Tibial nerve (tissue), 4 donors: Measurements from ENCODE around the gene ANKFN1.

Experiments
- EP300 ChIP-seq, 2 donors: sonication (generic); formaldehyde crosslinking; IDR thresholded peaks; one replicate each; pipeline ENCODE4 v1.6.1; 2017; ENCODE audit warnings: antibody characterized with exemption in 2 of 2, mild to moderate bottlenecking in 1 of 2
- POLR2A ChIP-seq, 2 donors: fragments of 450-650 bp; IDR thresholded peaks; one replicate each; pipeline ENCODE4 v1.6.1; 2017; ENCODE audit warnings: antibody characterized with exemption in 2 of 2, mild to moderate bottlenecking in 2 of 2, moderate library complexity in 2 of 2
- TF ChIP-seq, protein P1 (sequence below), 5 experiments: fragments of 200-600 bp in 3 of 5; fragments of 450-650 bp in 2 of 5; sonication (generic) in 3 of 5; IDR thresholded peaks; one replicate each; pipeline ENCODE4 v1.5.1; 2016 to 2019; ENCODE audit warnings: antibody characterized with exemption in 5 of 5, mild to moderate bottlenecking in 3 of 5, moderate library complexity in 2 of 5

DNA sequence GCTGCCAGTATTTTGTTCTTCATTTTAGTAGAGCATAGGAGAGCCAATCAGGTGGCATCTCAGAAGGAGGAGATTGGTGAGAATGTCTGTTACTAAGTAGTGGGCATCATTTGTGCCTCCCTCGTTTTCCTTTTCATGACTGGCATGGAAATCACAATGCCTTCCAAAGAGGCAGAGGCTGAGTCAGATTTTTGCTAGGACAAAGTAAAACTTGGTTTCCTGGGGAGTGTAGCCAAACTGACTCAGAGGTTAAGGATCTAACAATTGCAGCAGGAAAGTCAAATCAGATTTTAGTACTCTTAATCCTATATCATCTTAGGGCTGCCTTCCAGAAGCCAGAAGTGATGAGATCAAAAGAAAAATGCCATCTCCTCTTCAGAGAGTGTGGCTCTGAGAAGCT, 138.7 kb downstream of the ANKFN1 start:
- TF ChIP-seq, protein P1, sequence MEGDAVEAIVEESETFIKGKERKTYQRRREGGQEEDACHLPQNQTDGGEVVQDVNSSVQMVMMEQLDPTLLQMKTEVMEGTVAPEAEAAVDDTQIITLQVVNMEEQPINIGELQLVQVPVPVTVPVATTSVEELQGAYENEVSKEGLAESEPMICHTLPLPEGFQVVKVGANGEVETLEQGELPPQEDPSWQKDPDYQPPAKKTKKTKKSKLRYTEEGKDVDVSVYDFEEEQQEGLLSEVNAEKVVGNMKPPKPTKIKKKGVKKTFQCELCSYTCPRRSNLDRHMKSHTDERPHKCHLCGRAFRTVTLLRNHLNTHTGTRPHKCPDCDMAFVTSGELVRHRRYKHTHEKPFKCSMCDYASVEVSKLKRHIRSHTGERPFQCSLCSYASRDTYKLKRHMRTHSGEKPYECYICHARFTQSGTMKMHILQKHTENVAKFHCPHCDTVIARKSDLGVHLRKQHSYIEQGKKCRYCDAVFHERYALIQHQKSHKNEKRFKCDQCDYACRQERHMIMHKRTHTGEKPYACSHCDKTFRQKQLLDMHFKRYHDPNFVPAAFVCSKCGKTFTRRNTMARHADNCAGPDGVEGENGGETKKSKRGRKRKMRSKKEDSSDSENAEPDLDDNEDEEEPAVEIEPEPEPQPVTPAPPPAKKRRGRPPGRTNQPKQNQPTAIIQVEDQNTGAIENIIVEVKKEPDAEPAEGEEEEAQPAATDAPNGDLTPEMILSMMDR (IDR thresholded peaks at IDR 0.05), result no peak
- TF ChIP-seq POLR2A (IDR thresholded peaks at IDR 0.05), result no peak
- TF ChIP-seq EP300 (IDR thresholded peaks at IDR 0.05), result no peak
